HG02981 (cell line): Measurements from ENCODE around the gene GPR107.

Experiments used
- ATAC-seq: cut with Tn5 transposase; IDR thresholded peaks from one replicate; pipeline ENCODE4 v1.9.1; 2021; ENCODE audit warnings: mild to moderate bottlenecking, moderate library complexity; ENCODE audit not compliant: unreplicated experiment

Gene GPR107

DNA sequence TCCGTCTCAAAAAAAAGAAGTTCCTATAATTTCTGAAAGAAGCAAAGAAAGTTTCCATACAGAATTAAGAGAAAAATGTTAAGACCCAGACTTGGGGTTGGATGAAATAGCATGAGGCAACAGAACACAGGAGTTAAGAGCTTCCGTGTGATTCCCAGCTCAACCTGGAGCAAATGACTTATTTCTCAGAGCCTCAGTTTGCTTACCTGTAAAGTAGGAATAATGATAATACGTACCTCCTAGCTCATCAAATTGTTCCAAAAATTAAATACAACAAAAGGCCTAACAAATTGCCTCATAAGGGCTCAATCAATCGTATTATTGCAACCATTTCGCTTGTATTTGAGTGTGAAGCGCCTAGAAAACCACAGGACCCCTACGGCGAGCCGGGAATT is 600 bp upstream of the GPR107 start:
- no peak for ATAC-seq

DNA sequence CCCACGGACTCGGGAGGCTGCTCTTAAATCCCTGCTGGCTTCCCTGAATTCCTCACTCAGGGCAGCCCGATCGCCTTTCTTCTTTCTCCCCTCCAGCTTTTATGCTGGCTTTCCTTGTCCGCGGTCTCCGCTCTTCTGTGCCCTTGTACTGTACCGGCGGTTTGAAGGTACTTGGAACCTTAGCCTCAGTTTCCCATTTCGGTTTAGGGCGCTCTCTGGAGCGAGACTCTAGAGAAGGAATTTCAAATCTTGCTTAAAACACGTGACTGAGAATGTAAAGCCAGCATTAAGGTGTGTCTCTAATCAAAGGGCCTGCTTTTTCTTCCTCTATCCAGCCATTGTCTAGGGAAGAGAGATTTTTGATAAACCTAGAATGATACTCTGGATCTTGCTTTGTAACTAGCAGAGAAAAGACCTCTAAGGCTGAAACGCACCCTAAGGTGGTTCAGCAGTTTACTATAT is 650 bp downstream of the GPR107 start:
- ATAC-seq = no peak

DNA sequence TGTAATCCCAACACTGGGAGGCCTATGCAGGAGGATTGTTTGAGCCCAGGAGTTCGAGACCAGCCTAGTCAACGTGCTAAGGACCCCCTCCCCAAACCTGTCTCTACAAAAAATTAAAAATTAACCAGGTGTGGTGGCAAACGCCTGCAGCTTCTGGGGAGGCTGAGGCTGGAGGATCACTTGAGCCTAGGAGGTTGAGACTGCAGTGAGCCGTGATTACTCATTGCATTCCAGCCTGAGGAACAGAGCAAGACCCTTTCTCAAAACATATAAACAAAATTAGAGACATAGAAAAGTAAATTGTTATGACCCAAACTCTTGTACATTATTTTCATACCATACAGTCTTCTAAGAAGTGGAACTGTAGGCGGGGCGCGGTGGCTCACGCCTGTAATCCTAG is 1.1 kb downstream of the GPR107 start:
- ATAC-seq = no peak

DNA sequence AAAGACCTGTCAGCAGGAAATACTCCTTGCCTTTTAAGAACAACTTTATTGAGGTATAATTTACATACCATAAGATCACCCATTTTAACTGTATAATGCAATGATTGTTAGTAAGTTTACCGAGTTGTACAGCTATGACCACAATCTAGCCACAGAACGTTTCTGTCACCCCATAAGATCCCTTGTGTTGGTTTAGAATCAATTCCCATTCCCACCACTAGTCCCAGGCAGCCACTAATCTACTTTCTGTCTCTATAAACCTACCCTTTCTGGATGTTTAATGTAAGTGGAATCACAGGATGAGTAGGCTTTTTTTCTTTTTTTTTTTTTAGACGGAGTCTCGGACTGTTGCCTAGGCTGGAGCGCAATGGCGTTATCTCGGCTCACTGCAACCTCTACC is 4.4 kb downstream of the GPR107 start:
- no peak for ATAC-seq

DNA sequence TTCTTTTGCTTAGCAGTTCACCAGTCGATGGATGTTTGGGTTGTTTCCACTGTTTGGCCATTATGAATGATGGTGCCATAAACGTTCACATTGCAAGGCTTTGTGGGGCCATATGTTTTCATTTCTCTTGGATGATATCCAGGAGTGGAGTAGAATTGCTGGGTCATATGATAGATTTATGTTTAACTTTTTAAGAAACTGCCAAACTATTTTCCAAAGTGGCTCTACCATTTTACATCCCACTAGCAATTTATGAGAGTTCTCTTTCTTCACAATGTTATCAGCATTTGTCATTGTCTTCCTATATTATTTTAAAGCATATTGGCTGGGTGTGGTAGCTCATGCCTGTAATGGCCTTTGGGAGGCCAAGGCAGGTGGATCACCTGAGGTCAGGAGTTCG is 5.2 kb downstream of the GPR107 start:
- no peak for ATAC-seq

DNA sequence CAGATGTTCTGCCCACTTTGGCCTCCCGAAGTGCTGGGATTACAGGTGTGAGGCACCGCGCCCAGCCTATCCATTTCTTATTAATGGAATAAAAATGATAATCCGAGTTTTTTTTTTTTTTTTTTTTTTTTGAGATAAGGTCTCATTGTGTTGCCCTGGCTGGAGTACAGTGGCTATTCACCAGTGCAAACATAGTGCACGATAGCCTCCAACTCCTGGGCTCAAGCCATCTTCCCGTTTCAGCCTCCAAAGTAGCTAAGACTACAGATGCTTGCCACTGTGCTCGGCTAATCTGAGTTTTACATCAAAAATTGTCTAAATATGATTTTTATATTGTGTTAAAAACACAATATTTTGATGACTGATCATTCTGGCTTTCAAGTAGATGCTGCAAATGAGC is 6.6 kb downstream of the GPR107 start:
- no peak for ATAC-seq

DNA sequence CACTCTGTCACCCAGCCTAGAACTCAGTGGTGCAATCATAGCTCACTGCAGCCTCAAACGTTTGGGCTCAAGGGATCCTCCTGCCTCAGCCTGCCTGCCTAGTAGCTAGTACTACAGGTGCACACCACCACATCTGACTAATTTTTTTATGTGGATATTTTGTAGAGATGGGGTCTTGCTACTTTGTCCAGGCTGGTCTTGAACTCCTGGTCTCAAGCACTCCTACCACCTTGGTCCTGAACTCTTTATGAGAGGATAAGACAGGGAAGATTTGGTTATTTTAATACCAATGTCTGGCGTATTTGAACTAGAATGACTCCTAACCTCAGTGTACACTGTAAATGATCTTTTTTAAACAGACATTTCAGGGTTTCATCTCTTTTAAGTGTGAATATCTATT is 9.0 kb downstream of the GPR107 start:
- ATAC-seq = no peak

DNA sequence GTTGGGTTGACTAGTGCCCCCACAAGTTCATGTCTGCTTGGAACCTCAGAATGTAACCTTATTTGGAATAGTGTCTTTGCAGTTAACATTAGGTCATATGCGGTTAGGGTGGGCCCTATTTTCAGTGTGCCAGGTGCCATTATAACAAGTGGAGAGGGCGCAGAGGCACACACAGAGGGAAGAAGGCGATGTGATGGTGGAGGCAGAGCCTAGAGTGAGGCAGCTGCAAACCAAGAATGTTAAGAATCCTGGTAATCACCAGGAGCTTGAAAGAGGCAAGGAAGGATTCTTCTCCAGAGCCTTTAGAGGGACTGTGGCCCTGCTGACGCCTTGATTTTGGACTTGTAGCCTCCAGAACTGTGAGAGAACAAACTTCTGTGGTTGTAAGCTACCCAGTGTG is 10.9 kb downstream of the GPR107 start:
- ATAC-seq = no peak

DNA sequence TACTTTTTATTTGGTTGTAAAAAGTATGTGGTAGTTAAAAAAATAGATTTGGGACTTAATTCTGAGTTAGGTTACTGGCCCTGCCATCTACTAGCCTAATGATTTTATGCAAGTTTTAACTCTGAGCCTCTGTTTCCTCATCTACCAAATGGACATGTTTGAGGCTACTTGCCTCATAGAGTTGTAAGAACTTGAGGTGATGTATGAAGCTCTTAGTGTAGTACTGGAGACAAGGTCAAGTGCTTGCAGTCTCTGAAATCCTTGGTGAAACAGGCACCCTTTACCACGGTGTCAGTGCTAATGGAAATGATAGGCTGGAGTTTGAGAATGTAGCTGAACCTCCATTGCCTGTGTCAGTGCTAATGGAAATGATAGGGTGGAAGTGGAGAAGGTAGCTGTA is 15.3 kb downstream of the GPR107 start:
- ATAC-seq = no peak

DNA sequence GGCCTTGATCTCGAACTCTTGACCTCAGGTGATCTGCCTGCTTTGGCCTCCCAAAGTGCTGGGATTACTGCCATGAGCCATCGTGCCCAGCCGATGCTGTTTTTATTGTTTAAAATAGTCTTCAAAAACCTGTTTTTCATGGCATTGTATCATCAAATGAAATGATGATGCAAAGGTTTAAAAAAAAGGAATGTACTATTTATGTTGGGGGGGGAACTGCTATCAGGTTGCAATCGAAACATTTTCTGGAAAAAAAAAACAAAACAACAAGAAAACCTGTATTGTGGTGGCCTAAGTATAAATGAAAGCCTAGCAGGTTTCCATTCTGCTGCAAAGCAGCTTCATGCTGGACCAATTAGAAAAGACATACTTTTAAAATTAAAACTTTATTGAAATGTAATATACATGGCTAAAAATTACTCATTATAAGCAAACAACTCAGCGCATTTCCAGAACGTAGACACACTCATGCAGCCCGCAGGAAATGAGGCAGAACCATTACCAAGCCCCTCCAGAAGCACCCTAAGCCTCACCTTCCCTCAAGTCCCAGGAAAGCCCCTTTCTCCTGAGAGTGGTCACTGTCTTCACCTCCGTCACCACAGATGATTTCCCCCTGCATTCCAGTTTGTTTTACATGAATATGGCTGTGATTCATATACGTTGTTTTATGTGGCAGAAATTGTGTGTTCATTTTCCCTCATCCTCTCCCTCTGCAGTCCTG is 19.0 kb downstream of the GPR107 start:
- ATAC-seq = no peak

DNA sequence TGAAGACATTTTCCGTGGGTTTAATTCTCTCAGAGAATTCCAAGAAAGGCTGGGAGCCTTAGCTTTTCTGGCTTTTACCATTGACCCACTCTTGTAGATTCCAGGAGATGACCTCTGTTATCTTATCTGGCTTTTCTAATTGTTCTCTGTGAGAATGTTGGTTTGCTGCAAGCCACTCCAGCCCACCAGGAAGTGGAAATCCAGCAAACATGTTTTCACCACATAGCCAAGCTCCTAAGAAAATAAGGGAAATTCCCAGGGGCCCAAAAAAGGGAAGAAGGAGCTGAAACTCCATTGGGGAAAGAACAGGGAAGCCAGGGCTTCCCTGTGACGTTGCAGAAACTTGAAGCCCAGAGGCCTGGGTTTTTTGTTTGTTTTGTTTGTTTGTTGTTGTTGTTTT is 19.7 kb downstream of the GPR107 start:
- no peak for ATAC-seq

DNA sequence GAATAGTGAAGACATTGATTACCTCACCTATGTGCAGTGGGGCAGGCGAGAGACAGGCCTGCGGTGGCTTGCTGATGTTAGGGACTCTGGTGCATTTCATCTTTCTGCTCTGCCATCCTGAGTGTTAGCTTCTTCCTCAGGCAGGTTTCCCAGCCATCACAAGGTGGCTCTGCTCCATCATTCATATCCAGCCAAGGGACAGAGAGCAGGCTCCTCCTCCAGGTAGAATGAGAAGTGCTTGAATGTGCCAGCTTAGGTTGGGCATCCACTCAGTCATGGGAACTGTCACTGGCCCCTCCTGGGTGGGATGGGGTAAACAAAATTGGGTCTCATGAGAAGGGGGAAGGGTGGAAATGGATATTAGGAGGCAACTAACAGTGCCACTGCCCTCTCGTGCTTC is 24.8 kb downstream of the GPR107 start:
- ATAC-seq = no peak

DNA sequence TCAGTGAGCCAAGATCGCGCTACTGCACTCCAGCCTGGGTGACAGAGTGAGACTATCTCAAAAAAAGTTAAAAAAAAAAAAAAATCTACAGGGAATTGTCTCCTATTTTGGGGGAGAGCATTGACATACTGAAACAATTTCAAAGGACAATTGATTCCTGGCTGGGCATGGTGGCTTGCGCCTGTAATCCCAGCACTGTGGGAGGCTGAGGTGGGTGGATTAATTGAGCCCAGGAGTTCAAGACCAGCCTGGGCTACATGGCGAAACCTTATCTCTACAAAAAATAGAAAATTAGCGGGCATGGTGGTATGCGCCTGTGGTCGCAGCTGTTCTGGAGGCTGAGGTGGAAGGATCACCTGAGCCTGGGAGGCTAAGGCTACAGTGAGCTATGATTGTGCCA is 30.6 kb downstream of the GPR107 start:
- ATAC-seq = no peak

DNA sequence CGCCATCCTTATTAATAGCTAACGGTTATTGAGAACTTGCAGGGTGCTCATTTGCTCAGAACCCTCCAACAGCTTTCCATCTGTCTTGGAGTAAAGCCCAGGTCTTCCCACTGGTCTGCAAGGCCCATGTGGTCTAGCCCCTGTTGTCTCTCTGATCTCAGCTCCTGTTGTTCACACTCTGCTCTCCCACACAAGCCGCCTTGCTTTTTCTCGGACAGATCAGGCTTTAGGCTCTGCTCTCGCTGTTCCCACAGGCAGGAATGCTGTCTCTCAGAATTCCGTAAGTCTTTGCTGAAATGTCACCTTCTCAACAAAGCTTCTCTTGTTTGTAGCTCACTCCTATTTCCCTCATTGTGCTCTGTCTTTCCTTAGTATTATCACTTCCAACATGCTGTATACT is 34.3 kb downstream of the GPR107 start:
- ATAC-seq = no peak

DNA sequence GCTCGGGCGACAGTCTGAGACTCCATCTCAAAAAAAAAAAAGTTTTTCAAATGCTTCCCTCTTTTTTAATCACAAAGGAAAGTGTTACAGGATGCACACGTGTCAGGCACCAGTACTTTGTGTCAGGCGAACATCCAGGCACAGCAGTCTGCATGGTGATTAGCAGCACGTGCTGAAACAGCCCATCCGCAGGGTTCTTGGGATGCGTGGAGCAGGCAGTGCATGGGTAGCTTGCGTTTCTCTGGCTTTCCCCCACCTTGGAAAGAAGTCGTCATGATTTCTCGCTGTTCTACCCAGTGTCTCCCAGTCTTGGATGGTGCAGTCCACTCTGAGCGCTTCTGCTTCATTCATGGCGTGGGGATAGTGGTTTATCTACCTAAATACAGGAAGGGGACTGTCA is 35.4 kb downstream of the GPR107 start:
- no peak for ATAC-seq

DNA sequence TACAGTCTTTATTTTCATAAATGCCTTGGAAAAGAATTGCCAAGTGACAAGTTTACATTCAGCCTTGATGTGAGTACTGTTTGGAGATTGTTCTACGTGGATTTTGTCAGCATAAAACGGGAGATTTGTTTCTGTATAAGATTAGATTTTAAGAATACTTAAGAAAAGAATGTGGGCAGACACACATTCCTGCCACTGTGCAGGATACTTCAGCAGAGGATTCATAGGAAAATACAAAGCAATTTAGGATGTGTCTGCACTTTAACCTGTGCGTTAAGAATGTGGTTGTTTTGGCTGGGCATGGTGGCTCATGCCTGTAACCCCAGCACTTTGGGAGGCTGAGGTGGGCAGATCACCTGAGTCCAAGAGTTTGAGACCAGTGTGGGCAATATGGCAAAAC is 37.2 kb downstream of the GPR107 start:
- ATAC-seq = no peak

DNA sequence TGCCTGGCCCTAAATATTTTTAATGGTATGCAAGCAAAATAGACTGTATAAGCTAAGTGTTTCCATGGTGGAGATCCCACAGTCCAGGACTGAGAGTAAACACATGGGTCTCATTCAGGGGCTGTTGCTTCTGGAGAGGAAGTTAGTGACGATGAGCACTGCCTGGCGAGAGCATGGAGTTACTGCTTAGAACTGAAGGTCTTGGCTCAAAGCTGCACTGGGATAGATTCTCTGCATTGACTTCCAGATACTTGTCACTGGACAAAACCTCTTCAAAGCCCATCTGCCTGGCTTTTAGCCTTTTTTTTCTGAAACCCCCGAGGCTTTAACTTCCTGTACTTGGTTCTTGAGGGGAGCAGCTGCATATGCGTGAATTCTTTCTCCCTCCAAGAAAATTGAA is 39.2 kb downstream of the GPR107 start:
- no peak for ATAC-seq

DNA sequence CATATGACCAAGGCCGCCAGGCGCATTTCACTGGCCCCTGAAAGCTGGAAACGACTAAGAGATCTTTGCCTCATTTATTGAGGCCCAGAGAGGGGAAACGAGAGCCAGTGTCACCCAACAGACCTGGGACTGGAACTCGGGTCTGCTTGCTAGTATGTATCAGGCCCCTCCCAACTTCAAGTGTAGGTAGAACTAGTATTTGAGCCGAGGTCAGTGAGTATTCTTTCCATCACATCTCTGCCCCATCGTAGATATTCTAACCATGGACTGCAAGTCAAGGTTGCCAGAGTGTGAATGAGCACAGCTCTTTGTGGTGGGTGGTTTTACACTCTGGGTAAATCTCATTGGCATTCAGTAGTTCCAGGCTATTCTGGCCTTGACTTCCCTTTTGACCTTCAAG is 42.2 kb downstream of the GPR107 start:
- no peak for ATAC-seq

DNA sequence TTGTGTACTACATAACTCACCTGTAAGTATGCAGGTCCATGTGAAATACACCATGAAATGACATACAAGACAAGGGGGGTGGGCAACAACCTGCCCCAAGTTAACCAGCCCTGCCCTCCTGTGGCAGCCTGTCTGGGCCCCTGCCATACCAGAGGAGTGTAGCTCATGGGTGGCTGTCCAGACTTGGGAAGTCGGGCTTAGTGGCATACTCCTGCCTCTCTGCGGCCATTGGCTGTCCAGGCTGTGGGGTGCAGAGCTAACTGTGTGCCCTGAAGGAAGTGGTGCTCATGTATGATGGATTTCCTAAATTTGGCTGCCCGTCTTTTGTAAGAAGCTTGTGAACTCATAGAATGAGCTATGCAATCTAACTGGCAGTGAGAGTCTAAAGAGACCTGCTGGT is 47.0 kb downstream of the GPR107 start:
- ATAC-seq = no peak

DNA sequence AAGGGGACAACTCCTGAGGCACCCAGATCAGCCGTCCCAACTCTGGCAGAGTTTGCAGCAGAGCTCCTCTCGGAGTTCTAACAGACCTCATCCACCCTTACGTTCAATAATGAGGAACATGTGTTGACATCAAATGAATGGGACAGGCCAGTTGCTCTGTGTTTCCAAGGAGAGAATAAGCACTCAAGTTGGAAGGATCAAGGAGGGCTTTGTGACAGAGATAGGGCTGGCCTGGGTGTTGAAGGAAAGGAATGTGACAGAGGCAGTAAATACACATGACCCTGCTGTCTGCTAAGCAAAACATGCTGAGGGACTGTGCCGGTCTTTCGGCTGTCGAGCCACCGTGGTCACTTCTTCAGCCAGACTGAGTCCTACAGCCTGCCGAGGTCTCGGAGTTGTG is 48.2 kb downstream of the GPR107 start:
- ATAC-seq = no peak

DNA sequence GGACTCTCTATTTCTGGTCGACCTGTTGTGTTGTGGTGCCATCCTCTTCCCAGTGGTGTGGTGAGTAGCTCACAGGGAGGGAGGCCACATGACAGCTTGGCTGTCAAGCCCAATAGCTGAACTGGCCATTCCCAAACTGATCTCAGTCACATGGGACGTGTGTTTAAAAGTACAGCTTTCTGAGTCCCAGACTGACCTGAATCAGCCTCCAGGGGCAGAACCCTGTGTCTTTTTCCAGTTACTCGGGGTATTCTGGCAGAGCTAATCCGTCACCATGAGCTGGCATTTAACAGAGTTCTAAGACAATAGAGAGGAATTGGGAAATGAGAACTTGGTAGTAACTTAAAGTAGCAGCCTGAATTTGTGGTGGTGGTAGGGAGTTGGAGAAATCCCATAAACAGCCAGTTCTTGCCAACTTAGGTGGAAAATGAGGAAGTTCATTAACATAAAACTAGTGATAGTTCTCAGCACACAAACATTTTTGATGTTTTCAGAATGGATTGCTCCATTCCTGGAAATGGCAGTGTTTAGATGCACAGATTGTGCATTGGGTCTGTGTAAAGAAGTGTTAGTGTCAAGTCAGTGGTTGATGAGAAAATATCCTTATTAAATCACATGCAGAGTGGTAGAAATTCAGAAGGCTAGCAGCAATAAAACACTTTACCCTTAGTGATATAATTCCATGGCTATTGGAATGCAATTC is 50.9 kb downstream of the GPR107 start:
- no peak for ATAC-seq

DNA sequence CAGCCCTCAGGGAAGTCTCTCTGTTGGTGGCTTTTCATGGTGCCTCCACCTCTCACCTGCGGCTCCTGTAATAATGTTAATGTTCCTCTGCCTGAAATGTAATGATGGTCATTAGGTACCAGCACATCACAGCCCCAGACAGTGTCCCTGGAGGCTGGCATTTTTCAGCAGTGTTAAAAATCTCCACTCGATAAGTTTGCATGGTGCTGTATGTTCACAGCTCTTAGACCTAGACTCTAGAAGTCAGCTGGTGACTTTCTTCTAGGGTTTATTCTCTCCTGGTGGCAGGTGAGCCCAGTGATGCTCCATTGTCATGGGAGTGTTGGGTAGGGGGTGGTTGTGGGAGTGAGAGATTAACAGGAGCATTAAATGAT is 53.1 kb downstream of the GPR107 start:
- no peak for ATAC-seq
